K562 (cell line): ENCODE measurements around the gene PACS1. TPM values are rescaled to one million over a fixed set of nuclear protein-coding genes. Genes with fewer than 3 reads are reported as not detected.

Experiments
- CEBPG ChIP-seq, 3 experiments: fragments of 200-800 bp in 1 of 3; sonication (Bioruptor generic) in 1 of 3; sonication (generic) in 1 of 3; formaldehyde crosslinking in 1 of 3; IDR thresholded peaks in 2 of 3; conservative IDR thresholded peaks in 1 of 3; 2 replicates each; pipeline versions ENCODE4 v1.6.1 to v1.8.0; 2016 to 2022; ENCODE audit warnings: missing compliant biosample characterization in 2 of 3, missing genetic modification characterization in 2 of 3, mild to moderate bottlenecking in 1 of 3, missing genetic modification reagents in 1 of 3
- CREM ChIP-seq: IDR thresholded peaks from 2 replicates; pipeline ENCODE4 v1.6.1; 2014; ENCODE audit warnings: antibody characterized with exemption, low read depth
- CTBP1 ChIP-seq: fragments of 450-650 bp; IDR thresholded peaks from 2 replicates; pipeline ENCODE4 v1.6.1; 2016; ENCODE audit warnings: borderline replicate concordance
- GABPA ChIP-seq: fragments of 200-800 bp; sonication (Bioruptor generic); conservative IDR thresholded peaks from 2 replicates; pipeline ENCODE4 v1.6.1; 2016; ENCODE audit warnings: low read depth, missing genetic modification characterization, missing compliant biosample characterization
- GTF2E2 ChIP-seq: fragments of 200-800 bp; sonication (Bioruptor generic); IDR thresholded peaks from 2 replicates; pipeline ENCODE4 v1.6.1; 2016; ENCODE audit warnings: missing genetic modification characterization, missing compliant biosample characterization
- HDAC8 ChIP-seq: fragments of 450-650 bp; IDR thresholded peaks from 2 replicates; pipeline ENCODE4 v1.6.1; 2016; ENCODE audit warnings: mild to moderate bottlenecking, missing genetic modification characterization, moderate library complexity, missing compliant biosample characterization
- PHF8 ChIP-seq: fragments of 200-600 bp; sonication (generic); IDR thresholded peaks from 2 replicates; pipeline ENCODE4 v1.6.1; 2012; ENCODE audit warnings: mixed run types, mild to moderate bottlenecking, inconsistent platforms, low read length, moderate library complexity, borderline replicate concordance
- POU5F1 ChIP-seq: fragments of 150-350 bp; IDR thresholded peaks from 2 replicates; pipeline ENCODE4 v1.6.1; 2014; ENCODE audit warnings: borderline replicate concordance, low read length, low read depth, mild to moderate bottlenecking; ENCODE audit not compliant: partially characterized antibody
- SIRT6 ChIP-seq: IDR thresholded peaks from one replicate; pipeline ENCODE4 v1.6.1; 2012; ENCODE audit warnings: low read depth, mild to moderate bottlenecking, control low read depth, inconsistent platforms, low read length, moderate library complexity
- ZBTB17 ChIP-seq: fragments of 450-650 bp; formaldehyde crosslinking; IDR thresholded peaks from 2 replicates; pipeline ENCODE4 v1.4.0; 2020; ENCODE audit warnings: mild to moderate bottlenecking
- ZC3H11A ChIP-seq: IDR thresholded peaks from 2 replicates; pipeline ENCODE4 v1.6.1; 2012; ENCODE audit warnings: low read depth, low read length, improper control_type of control experiment
- ZNF263 ChIP-seq: sonication (generic); formaldehyde crosslinking; IDR thresholded peaks from 2 replicates; pipeline ENCODE4 v1.8.0; 2022; ENCODE audit warnings: mild to moderate bottlenecking, missing genetic modification reagents, borderline replicate concordance
- ZNF431 ChIP-seq: sonication (generic); formaldehyde crosslinking; IDR thresholded peaks from 2 replicates; pipeline ENCODE4 v1.8.0; 2022; ENCODE audit warnings: mild to moderate bottlenecking, missing genetic modification reagents
- polyA plus RNA-seq, 8 experiments: library from polyadenylated mRNA; depleted of rRNA in 4 of 8; stranded (reverse) in 5 of 8; unstranded in 3 of 8; fragments of >200 nt; fragmentation: Nextera tagmentation in 2 of 8; fragmentation: Illumina TruSeq in 1 of 8; extraction: Ambion mirVana in 2 of 8; extraction: Trizol in 1 of 8; gene quantifications; 2 replicates each; pipeline versions ENCODE4 v1.2.1 to v1.2.3, GENCODE V29; 2011 to 2014; ENCODE audit warnings: inconsistent platforms in 1 of 8, missing spikeins in 1 of 8
- total RNA-seq, 7 experiments: library from RNA; depleted of rRNA in 6 of 7; stranded (reverse); fragments of >200 nt in 6 of 7; fragmentation: Illumina TruSeq in 2 of 7; extraction: Trizol in 2 of 7; gene quantifications; 2 replicates each; pipeline versions ENCODE4 v1.2.1 to v1.2.3, GENCODE V29; 2011 to 2021; ENCODE audit warnings: low replicate concordance in 1 of 7
- TF ChIP-seq, protein P1 (sequence below): fragments of 150-350 bp; conservative IDR thresholded peaks from 2 replicates; pipeline ENCODE4 v1.6.1; 2014; ENCODE audit warnings: low read length
- TF ChIP-seq, protein P2 (sequence below): fragments of 450-650 bp; IDR thresholded peaks from 2 replicates; pipeline ENCODE4 v1.6.1; 2018; ENCODE audit not compliant: partially characterized antibody
- TF ChIP-seq, protein P3 (sequence below): fragments of 250-450 bp; sonication (Bioruptor Pico); IDR thresholded peaks from 2 replicates; pipeline ENCODE4 v1.4.0; 2020; ENCODE audit warnings: mild to moderate bottlenecking, moderate library complexity
- TF ChIP-seq, protein P4 (sequence below): fragments of 250-450 bp; sonication (Bioruptor Pico); IDR thresholded peaks from 2 replicates; pipeline ENCODE4 v1.5.0; 2021

The PACS1 gene
- total and polyA plus RNA-seq, 9 of the 15 experiments (the other 6 are each of a cell fraction or from before 2014, with no cell fraction given) = 0.34 to 28.1 (median 8.5) TPM

DNA sequence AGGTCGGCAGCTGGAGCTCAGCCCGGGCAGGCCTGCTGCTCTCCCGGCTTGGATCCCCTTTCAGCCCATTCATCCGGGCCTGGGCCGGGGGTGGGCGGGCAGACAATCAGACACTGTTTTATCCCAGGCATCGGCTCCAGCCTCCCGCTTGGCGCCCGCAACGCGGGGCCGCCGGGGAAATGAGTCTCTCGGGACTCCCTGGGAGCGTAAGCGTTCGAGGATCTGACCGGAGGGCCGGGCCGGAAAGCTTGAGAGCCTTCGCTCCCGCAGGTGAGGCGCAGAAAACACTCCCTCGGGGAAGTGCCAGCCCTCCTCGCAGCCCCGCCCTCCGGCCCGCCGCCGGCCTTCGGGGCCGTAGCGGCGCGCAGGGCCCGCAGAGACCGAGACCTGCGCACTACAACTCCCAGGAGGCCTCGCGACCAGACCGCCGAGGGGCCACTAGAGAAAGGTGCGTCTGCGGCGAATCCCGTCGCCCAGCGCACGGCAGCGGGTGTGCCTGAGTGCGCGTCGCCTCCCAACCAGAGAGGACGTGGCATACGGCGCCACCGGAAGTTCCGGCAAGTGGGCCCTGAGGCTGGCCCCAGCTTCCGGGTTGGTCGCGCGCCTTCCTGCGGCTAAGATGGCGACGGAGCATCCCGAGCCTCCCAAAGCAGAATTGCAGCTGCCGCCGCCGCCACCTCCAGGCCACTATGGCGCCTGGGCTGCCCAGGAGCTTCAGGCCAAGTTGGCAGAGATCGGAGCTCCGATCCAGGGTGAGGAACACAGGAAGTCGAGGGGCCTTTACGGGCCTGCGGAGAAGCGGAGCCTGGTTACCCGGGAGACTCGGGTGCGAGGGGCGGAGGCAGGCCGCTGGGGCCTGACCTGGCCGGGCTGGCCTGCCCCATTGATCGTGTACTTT, 18.1 kb upstream of the PACS1 start, which contains the start of gene SF3B2 (continued):
- TF ChIP-seq ZBTB17 (CRISPR knock-in tag) = 0 out of 2 replicates have a peak, but pooled peaks have one; percentile 14
- TF ChIP-seq ZNF431 = 0 out of 2 replicates have a peak, but pooled peaks have one; percentile 53
- 0 out of 2 replicates have a peak, but pooled peaks have one; percentile 37 for TF ChIP-seq ZNF263 (CRISPR knock-in tag)
- TF ChIP-seq, protein P1, sequence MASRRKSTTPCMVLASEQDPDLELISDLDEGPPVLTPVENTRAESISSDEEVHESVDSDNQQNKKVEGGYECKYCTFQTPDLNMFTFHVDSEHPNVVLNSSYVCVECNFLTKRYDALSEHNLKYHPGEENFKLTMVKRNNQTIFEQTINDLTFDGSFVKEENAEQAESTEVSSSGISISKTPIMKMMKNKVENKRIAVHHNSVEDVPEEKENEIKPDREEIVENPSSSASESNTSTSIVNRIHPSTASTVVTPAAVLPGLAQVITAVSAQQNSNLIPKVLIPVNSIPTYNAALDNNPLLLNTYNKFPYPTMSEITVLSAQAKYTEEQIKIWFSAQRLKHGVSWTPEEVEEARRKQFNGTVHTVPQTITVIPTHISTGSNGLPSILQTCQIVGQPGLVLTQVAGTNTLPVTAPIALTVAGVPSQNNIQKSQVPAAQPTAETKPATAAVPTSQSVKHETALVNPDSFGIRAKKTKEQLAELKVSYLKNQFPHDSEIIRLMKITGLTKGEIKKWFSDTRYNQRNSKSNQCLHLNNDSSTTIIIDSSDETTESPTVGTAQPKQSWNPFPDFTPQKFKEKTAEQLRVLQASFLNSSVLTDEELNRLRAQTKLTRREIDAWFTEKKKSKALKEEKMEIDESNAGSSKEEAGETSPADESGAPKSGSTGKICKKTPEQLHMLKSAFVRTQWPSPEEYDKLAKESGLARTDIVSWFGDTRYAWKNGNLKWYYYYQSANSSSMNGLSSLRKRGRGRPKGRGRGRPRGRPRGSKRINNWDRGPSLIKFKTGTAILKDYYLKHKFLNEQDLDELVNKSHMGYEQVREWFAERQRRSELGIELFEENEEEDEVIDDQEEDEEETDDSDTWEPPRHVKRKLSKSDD = no peak
- 0 out of 2 replicates have a peak, but pooled peaks have one; percentile 9 for TF ChIP-seq CEBPG (CRISPR knock-in tag; IDR thresholded peaks at IDR 0.05)
- no peak for TF ChIP-seq CEBPG (tag; conservative IDR thresholded peaks at IDR 0.05 in 1 of 2, IDR thresholded peaks at IDR 0.05 in 1 of 2)
- no peak for TF ChIP-seq SIRT6
- peak; percentile 92 for TF ChIP-seq PHF8
- TF ChIP-seq GTF2E2 (tag) = peak; percentile 78
- no peak for TF ChIP-seq HDAC8 (tag)
- TF ChIP-seq, protein P2, sequence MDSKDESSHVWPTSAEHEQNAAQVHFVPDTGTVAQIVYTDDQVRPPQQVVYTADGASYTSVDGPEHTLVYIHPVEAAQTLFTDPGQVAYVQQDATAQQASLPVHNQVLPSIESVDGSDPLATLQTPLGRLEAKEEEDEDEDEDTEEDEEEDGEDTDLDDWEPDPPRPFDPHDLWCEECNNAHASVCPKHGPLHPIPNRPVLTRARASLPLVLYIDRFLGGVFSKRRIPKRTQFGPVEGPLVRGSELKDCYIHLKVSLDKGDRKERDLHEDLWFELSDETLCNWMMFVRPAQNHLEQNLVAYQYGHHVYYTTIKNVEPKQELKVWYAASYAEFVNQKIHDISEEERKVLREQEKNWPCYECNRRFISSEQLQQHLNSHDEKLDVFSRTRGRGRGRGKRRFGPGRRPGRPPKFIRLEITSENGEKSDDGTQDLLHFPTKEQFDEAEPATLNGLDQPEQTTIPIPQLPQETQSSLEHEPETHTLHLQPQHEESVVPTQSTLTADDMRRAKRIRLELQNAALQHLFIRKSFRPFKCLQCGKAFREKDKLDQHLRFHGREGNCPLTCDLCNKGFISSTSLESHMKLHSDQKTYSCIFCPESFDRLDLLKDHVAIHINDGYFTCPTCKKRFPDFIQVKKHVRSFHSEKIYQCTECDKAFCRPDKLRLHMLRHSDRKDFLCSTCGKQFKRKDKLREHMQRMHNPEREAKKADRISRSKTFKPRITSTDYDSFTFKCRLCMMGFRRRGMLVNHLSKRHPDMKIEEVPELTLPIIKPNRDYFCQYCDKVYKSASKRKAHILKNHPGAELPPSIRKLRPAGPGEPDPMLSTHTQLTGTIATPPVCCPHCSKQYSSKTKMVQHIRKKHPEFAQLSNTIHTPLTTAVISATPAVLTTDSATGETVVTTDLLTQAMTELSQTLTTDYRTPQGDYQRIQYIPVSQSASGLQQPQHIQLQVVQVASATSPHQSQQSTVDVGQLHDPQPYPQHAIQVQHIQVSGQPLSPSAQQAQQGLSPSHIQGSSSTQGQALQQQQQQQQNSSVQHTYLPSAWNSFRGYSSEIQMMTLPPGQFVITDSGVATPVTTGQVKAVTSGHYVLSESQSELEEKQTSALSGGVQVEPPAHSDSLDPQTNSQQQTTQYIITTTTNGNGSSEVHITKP = peak; percentile 58
- peak; percentile 95 for TF ChIP-seq CTBP1
- TF ChIP-seq CREM = peak; percentile 97
- peak; percentile 98 for TF ChIP-seq GABPA (tag)
- TF ChIP-seq, protein P3, sequence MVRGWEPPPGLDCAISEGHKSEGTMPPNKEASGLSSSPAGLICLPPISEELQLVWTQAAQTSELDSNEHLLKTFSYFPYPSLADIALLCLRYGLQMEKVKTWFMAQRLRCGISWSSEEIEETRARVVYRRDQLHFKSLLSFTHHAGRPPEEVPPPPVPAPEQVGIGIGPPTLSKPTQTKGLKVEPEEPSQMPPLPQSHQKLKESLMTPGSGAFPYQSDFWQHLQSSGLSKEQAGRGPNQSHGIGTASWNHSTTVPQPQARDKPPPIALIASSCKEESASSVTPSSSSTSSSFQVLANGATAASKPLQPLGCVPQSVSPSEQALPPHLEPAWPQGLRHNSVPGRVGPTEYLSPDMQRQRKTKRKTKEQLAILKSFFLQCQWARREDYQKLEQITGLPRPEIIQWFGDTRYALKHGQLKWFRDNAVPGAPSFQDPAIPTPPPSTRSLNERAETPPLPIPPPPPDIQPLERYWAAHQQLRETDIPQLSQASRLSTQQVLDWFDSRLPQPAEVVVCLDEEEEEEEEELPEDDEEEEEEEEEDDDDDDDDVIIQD (CRISPR knock-in tag) = no peak
- TF ChIP-seq, protein P4, sequence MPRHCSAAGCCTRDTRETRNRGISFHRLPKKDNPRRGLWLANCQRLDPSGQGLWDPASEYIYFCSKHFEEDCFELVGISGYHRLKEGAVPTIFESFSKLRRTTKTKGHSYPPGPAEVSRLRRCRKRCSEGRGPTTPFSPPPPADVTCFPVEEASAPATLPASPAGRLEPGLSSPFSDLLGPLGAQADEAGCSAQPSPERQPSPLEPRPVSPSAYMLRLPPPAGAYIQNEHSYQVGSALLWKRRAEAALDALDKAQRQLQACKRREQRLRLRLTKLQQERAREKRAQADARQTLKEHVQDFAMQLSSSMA (CRISPR knock-in tag) = peak; percentile 64; the same call in 1 of the 2 replicates
- TF ChIP-seq POU5F1 = peak; percentile 51
- no peak for TF ChIP-seq ZC3H11A
